GM19467 (cell line): ENCODE measurements around the gene CACNA1C.
"Not testable (repeated sequence)": the region's sequence is repeated elsewhere in the genome, so short reads cannot be mapped to it uniquely, and the experiment has no call there.

Experiments used
- ATAC-seq: cut with Tn5 transposase; IDR thresholded peaks from one replicate; pipeline ENCODE4 v1.9.1; 2021; ENCODE audit warnings: mild to moderate bottlenecking, moderate library complexity; ENCODE audit not compliant: unreplicated experiment

Gene CACNA1C

GRCh38 chr12:2248087-2248900, 195.5 kb downstream of the CACNA1C start:
- ATAC-seq, result no peak

- ATAC-seq, result no peak
Measured at GRCh38 chr12:2248901-2249381, 196.2 kb downstream of the CACNA1C start.

- no peak for ATAC-seq
Measured at GRCh38 chr12:2250797-2251196, 198.0 kb downstream of the CACNA1C start.

GRCh38 chr12:2251526-2252209, 198.9 kb downstream of the CACNA1C start:
- no peak for ATAC-seq

- ATAC-seq, result no peak
Measured at GRCh38 chr12:2255311-2255710, 202.5 kb downstream of the CACNA1C start.

GRCh38 chr12:2255731-2256130, 202.9 kb downstream of the CACNA1C start:
- not testable (repeated sequence) for ATAC-seq

- ATAC-seq, result no peak
Measured at GRCh38 chr12:2256453-2256852, 203.7 kb downstream of the CACNA1C start.

GRCh38 chr12:2256915-2257314, 204.1 kb downstream of the CACNA1C start:
- ATAC-seq, result no peak

- ATAC-seq, result no peak
Measured at GRCh38 chr12:2258025-2258424, 205.2 kb downstream of the CACNA1C start.

- no peak for ATAC-seq
Measured at GRCh38 chr12:2259369-2259768, 206.6 kb downstream of the CACNA1C start.

- no peak for ATAC-seq
Measured at GRCh38 chr12:2260441-2260840, 207.7 kb downstream of the CACNA1C start.

GRCh38 chr12:2261708-2262107, 208.9 kb downstream of the CACNA1C start:
- no peak for ATAC-seq

GRCh38 chr12:2262449-2262848, 209.7 kb downstream of the CACNA1C start:
- no peak for ATAC-seq

- ATAC-seq, result no peak
Measured at GRCh38 chr12:2263901-2264300, 211.1 kb downstream of the CACNA1C start.

GRCh38 chr12:2264651-2265232, 212.0 kb downstream of the CACNA1C start:
- ATAC-seq, result no peak

GRCh38 chr12:2265461-2266167, 212.8 kb downstream of the CACNA1C start:
- no peak for ATAC-seq

- ATAC-seq, result no peak
Measured at GRCh38 chr12:2266666-2267620, 214.2 kb downstream of the CACNA1C start.

GRCh38 chr12:2267703-2268470, 215.1 kb downstream of the CACNA1C start:
- ATAC-seq, result no peak
